Muscle layer of duodenum (tissue), 2 donors: ENCODE measurements around the gene CLRN1.
"Not testable (repeated sequence)": the region's sequence is repeated elsewhere in the genome, so short reads cannot be mapped to it uniquely, and the experiment has no call there.

Source experiments
- H3K27ac ChIP-seq: one replicate; pipeline ENCODE4 v1.7.0; 2013; ENCODE audit warnings: mild to moderate bottlenecking, low read length
- H3K27me3 ChIP-seq: one replicate; pipeline ENCODE4 v1.7.0; 2013; ENCODE audit warnings: low read depth, mild to moderate bottlenecking, control low read depth, low read length
- H3K36me3 ChIP-seq, 2 donors: one replicate each; pipeline ENCODE4 v1.7.0; 2013; ENCODE audit warnings: low read length in 2 of 2, control low read depth in 1 of 2, mild to moderate bottlenecking in 1 of 2; ENCODE audit not compliant: insufficient read depth in 2 of 2, control insufficient read depth in 1 of 2
- H3K4me1 ChIP-seq, 2 donors: one replicate each; pipeline ENCODE4 v1.7.0; 2013; ENCODE audit warnings: low read length in 2 of 2, mild to moderate bottlenecking in 2 of 2, control low read depth in 1 of 2, moderate library complexity in 1 of 2; ENCODE audit not compliant: insufficient read depth in 2 of 2, control insufficient read depth in 1 of 2
- H3K4me3 ChIP-seq, 2 donors: one replicate each; pipeline ENCODE4 v1.7.0; 2013; ENCODE audit warnings: low read length in 2 of 2, low read depth in 1 of 2, mild to moderate bottlenecking in 1 of 2
- H3K9me3 ChIP-seq, 2 donors: one replicate each; pipeline ENCODE4 v1.7.0; 2013; ENCODE audit warnings: low read length in 2 of 2, control low read depth in 1 of 2, mild to moderate bottlenecking in 1 of 2; ENCODE audit not compliant: control insufficient read depth in 1 of 2
- donor health status: healthy.

CLRN1 gene

GRCh38 chr3:151003029-151003767 lies 30.7 kb upstream of the CLRN1 start:
- H3K9me3 ChIP-seq = no peaks in the 10 kb centered on the region
- no peaks in the 10 kb centered on the region for H3K27me3 ChIP-seq
- H3K4me1 ChIP-seq = no peaks in the 10 kb centered on the region
- H3K36me3 ChIP-seq = no peaks in the 10 kb centered on the region
- H3K4me3 ChIP-seq = no peak overlapping the region
- no peak overlapping the region for H3K27ac ChIP-seq

- no peak overlapping the region for H3K4me3 ChIP-seq
- no peak overlapping the region for H3K27ac ChIP-seq
- H3K4me1 ChIP-seq = no peaks in the 10 kb centered on the region
- no peaks in the 10 kb centered on the region for H3K27me3 ChIP-seq
- no peaks in the 10 kb centered on the region for H3K36me3 ChIP-seq
- no peaks in the 10 kb centered on the region for H3K9me3 ChIP-seq
Measured at GRCh38 chr3:151002003-151002981, 29.8 kb upstream of the CLRN1 start.

- Histone ChIP-seq H3K36me3 (no peaks in the 10 kb centered on the region), H3K4me1 (no peaks in the 10 kb centered on the region), H3K4me3 (no peak overlapping the region), H3K27me3 (no peaks in the 10 kb centered on the region), H3K27ac (no peak overlapping the region), H3K9me3 (peaks cover 0 to 2% of the 10 kb centered on the region in 2 donors)
Measured at GRCh38 chr3:150998996-150999395, 26.5 kb upstream of the CLRN1 start.

- peaks cover 0 to 5% of the 10 kb centered on the region in 2 donors for H3K9me3 ChIP-seq
- no peaks in the 10 kb centered on the region for H3K36me3 ChIP-seq
- H3K4me3 ChIP-seq = no peak overlapping the region
- H3K27ac ChIP-seq = no peak overlapping the region
- no peaks in the 10 kb centered on the region for H3K4me1 ChIP-seq
- no peaks in the 10 kb centered on the region for H3K27me3 ChIP-seq
Measured at GRCh38 chr3:150996731-150997130, 24.2 kb upstream of the CLRN1 start.

GRCh38 chr3:150995510-150995909 lies 23.0 kb upstream of the CLRN1 start:
- no peaks in the 10 kb centered on the region for H3K4me1 ChIP-seq
- H3K36me3 ChIP-seq = no peaks in the 10 kb centered on the region
- no peak overlapping the region for H3K4me3 ChIP-seq
- no peak overlapping the region for H3K27ac ChIP-seq
- H3K9me3 ChIP-seq = peaks cover 0 to 5% of the 10 kb centered on the region in 2 donors
- no peaks in the 10 kb centered on the region for H3K27me3 ChIP-seq

- Histone ChIP-seq H3K27ac (no peak overlapping the region), H3K4me1 (no peaks in the 10 kb centered on the region), H3K27me3 (no peaks in the 10 kb centered on the region), H3K9me3 (peaks cover 0 to 5% of the 10 kb centered on the region in 2 donors), H3K4me3 (no peak overlapping the region), H3K36me3 (no peaks in the 10 kb centered on the region)
Measured at GRCh38 chr3:150989208-150989607, 16.7 kb upstream of the CLRN1 start.

GRCh38 chr3:150988395-150988794 lies 15.9 kb upstream of the CLRN1 start:
- H3K4me3 ChIP-seq, H3K27me3 ChIP-seq, H3K4me1 ChIP-seq, H3K9me3 ChIP-seq, H3K27ac ChIP-seq, H3K36me3 ChIP-seq: not testable (repeated sequence)

- Histone ChIP-seq H3K27me3 (no peaks in the 10 kb centered on the region), H3K27ac (no peak overlapping the region), H3K4me3 (no peak overlapping the region), H3K4me1 (no peaks in the 10 kb centered on the region), H3K36me3 (no peaks in the 10 kb centered on the region), H3K9me3 (no peaks in the 10 kb centered on the region)
Measured at GRCh38 chr3:150985711-150986110, 13.2 kb upstream of the CLRN1 start.

- Histone ChIP-seq H3K4me3 (no peak overlapping the region), H3K36me3 (no peaks in the 10 kb centered on the region), H3K4me1 (no peaks in the 10 kb centered on the region), H3K9me3 (no peaks in the 10 kb centered on the region), H3K27me3 (no peaks in the 10 kb centered on the region), H3K27ac (no peak overlapping the region)
Measured at GRCh38 chr3:150984066-150984465, 11.5 kb upstream of the CLRN1 start.

- Histone ChIP-seq H3K4me3 (no peak overlapping the region), H3K36me3 (no peaks in the 10 kb centered on the region), H3K4me1 (no peaks in the 10 kb centered on the region), H3K27me3 (no peaks in the 10 kb centered on the region), H3K9me3 (no peaks in the 10 kb centered on the region), H3K27ac (no peak overlapping the region)
Measured at GRCh38 chr3:150978566-150979148, 6.1 kb upstream of the CLRN1 start.

GRCh38 chr3:150975992-150976368 lies 3.5 kb upstream of the CLRN1 start:
- H3K36me3 ChIP-seq = no peaks in the 10 kb centered on the region
- H3K27ac ChIP-seq = no peak overlapping the region
- H3K4me3 ChIP-seq = no peak overlapping the region
- H3K9me3 ChIP-seq = no peaks in the 10 kb centered on the region
- no peaks in the 10 kb centered on the region for H3K4me1 ChIP-seq
- H3K27me3 ChIP-seq = no peaks in the 10 kb centered on the region
